Measurements from ENCODE around the gene TMEM109.

The TMEM109 gene

GRCh38 chr11:60971520-60971919 lies 57.6 kb downstream of the TMEM109 start, which contains the start of gene CD6:
CD6 (plus strand) TSS chr11:60971680; CDS start chr11:60971866, 186 bp downstream.
- DNase-seq: no peak

- DNase-seq: no peak
Measured at GRCh38 chr11:60972182-60973030, 58.4 kb downstream of the TMEM109 start.
